Muscle of leg (tissue), 11 donors: ENCODE results near the gene CDC42BPB. TPM values are rescaled to one million over a fixed set of nuclear protein-coding genes. Genes with fewer than 3 reads are reported as not detected.

Experiments
- DNase-seq: peaks from one replicate; pipeline ENCODE4 v3.0.0; 2013
- H3K27ac ChIP-seq: one replicate; pipeline ENCODE4 v1.5.1; 2013; ENCODE audit warnings: mild to moderate bottlenecking, low read length, control low read depth
- H3K27me3 ChIP-seq: one replicate; pipeline ENCODE4 v1.6.1; 2013; ENCODE audit warnings: low read length; ENCODE audit not compliant: control insufficient read depth, insufficient read depth
- H3K36me3 ChIP-seq: one replicate; pipeline ENCODE4 v1.6.1; 2013; ENCODE audit warnings: low read length; ENCODE audit not compliant: control insufficient read depth, insufficient read depth
- H3K4me1 ChIP-seq: one replicate; pipeline ENCODE4 v1.6.1; 2013; ENCODE audit warnings: low read length; ENCODE audit not compliant: control insufficient read depth, insufficient read depth
- H3K4me3 ChIP-seq: one replicate; pipeline ENCODE4 v1.5.1; 2013; ENCODE audit warnings: low read length, control low read depth
- H3K9me3 ChIP-seq: replicated peaks from 2 replicates; pipeline ENCODE4 v1.6.1; 2013; ENCODE audit warnings: low read depth, low read length; ENCODE audit not compliant: control insufficient read depth
- WGBS: methylation state at CpG from one replicate; pipeline ENCODE4 v1.1.5; 2013; ENCODE audit warnings: missing lambda C conversion rate; ENCODE audit not compliant: insufficient coverage; 5-methylcytosine and 5-hydroxymethylcytosine counted together
- polyA plus RNA-seq, 8 donors: library from polyadenylated mRNA; unstranded; fragments of 120-200 nt; gene quantifications; one replicate each; pipeline versions ENCODE4 v1.2.1 to v1.2.3, GENCODE V29; 2013; ENCODE audit warnings: inconsistent platforms in 1 of 8, low replicate concordance in 1 of 8; ENCODE audit not compliant: insufficient read length in 8 of 8, insufficient read depth in 1 of 8
- total RNA-seq: library from RNA; stranded (reverse); fragments of 120-200 nt; gene quantifications from one replicate; pipeline ENCODE4 v1.2.4, GENCODE V29; 2013

CDC42BPB gene
- total and polyA plus RNA-seq, 9 donors: 34.8 to 65.7 (median 55.4) TPM

- no peak for DNase-seq
- WGBS: 78% methylated on average over 23 of the region's 25 CpGs
- H3K36me3 ChIP-seq: no peaks in the 10 kb centered on the region
- peaks cover 69% of the 10 kb centered on the region for H3K27me3 ChIP-seq
- H3K27ac ChIP-seq: no peak overlapping the region
- no peaks in the 10 kb centered on the region for H3K9me3 ChIP-seq
- H3K4me3 ChIP-seq: no peak overlapping the region
- H3K4me1 ChIP-seq: peaks cover 40% of the 10 kb centered on the region
Measured at GRCh38 chr14:103100281-103101121, 43.2 kb upstream of the CDC42BPB start.

- 88% methylated on average over 8 of the region's 8 CpGs for WGBS
- H3K27me3 ChIP-seq: peaks cover 62% of the 10 kb centered on the region
Measured at GRCh38 chr14:103099733-103100280, 42.5 kb upstream of the CDC42BPB start.

GRCh38 chr14:103099081-103099732 is 41.9 kb upstream of the CDC42BPB start:
- no peaks in the 10 kb centered on the region for H3K9me3 ChIP-seq
- H3K4me3 ChIP-seq: no peak overlapping the region
- WGBS: 56% methylated on average over 3 of the region's 12 CpGs
- DNase-seq: no peak
- peaks cover 37% of the 10 kb centered on the region for H3K4me1 ChIP-seq
- no peaks in the 10 kb centered on the region for H3K36me3 ChIP-seq
- H3K27me3 ChIP-seq: peaks cover 56% of the 10 kb centered on the region
- H3K27ac ChIP-seq: no peak overlapping the region

More at GRCh38 chr14:103099733-103100280, 42.5 kb upstream of the CDC42BPB start:
- H3K4me3 ChIP-seq: no peak overlapping the region
- DNase-seq: no peak
- no peaks in the 10 kb centered on the region for H3K36me3 ChIP-seq
- H3K27ac ChIP-seq: no peak overlapping the region
- H3K9me3 ChIP-seq: no peaks in the 10 kb centered on the region
- peaks cover 37% of the 10 kb centered on the region for H3K4me1 ChIP-seq

- Histone ChIP-seq H3K4me1 (peaks cover 31% of the 10 kb centered on the region), H3K27me3 (peaks cover 47% of the 10 kb centered on the region), H3K9me3 (no peaks in the 10 kb centered on the region), H3K27ac (no peak overlapping the region), H3K4me3 (no peak overlapping the region), H3K36me3 (no peaks in the 10 kb centered on the region)
- 59% methylated on average over 14 of the region's 31 CpGs for WGBS
- no peak for DNase-seq
Measured at GRCh38 chr14:103097994-103098957, 40.9 kb upstream of the CDC42BPB start.

- no peak for DNase-seq
- Histone ChIP-seq H3K36me3 (no peaks in the 10 kb centered on the region), H3K27ac (no peak overlapping the region), H3K9me3 (no peaks in the 10 kb centered on the region), H3K27me3 (peaks cover 38% of the 10 kb centered on the region), H3K4me1 (peaks cover 25% of the 10 kb centered on the region), H3K4me3 (no peak overlapping the region)
- WGBS: 62% methylated on average over 25 of the region's 26 CpGs
Measured at GRCh38 chr14:103097244-103097993, 40.1 kb upstream of the CDC42BPB start.

- Histone ChIP-seq H3K27me3 (peaks cover 31% of the 10 kb centered on the region), H3K36me3 (no peaks in the 10 kb centered on the region), H3K4me3 (no peak overlapping the region), H3K4me1 (peaks cover 18% of the 10 kb centered on the region), H3K27ac (no peak overlapping the region), H3K9me3 (no peaks in the 10 kb centered on the region)
- 40% methylated on average over 1 of the region's 4 CpGs for WGBS
- no peak for DNase-seq
Measured at GRCh38 chr14:103096387-103096786, 39.0 kb upstream of the CDC42BPB start.

- Histone ChIP-seq H3K9me3 (no peaks in the 10 kb centered on the region), H3K36me3 (no peaks in the 10 kb centered on the region), H3K27me3 (peaks cover 32% of the 10 kb centered on the region), H3K27ac (no peak overlapping the region), H3K4me3 (no peak overlapping the region), H3K4me1 (peaks cover 27% of the 10 kb centered on the region)
- whole genome bisulfite sequencing: 78% methylated on average over 10 of the region's 11 CpGs
- no peak for DNase-seq
Measured at GRCh38 chr14:103095210-103095778, 37.9 kb upstream of the CDC42BPB start.

GRCh38 chr14:103094406-103095209 is 37.3 kb upstream of the CDC42BPB start, which contains the start of gene EXOC3L4:
EXOC3L4 (plus strand) TSS chr14:103094725; CDS start chr14:103100220, 5,495 bp downstream.
- Histone ChIP-seq H3K4me1 (peaks cover 27% of the 10 kb centered on the region), H3K9me3 (no peaks in the 10 kb centered on the region), H3K36me3 (no peaks in the 10 kb centered on the region), H3K27ac (peak within 1 kb of the TSS; percentile 62), H3K27me3 (peaks cover 33% of the 10 kb centered on the region), H3K4me3 (no peak within 1 kb of the TSS)
- no peak for DNase-seq
- WGBS: 70% methylated on average over 22 of the region's 23 CpGs
